GM12872 (cell line): Measurements from ENCODE around the gene DNAJC3.

Experiments
- CTCF ChIP-seq: IDR thresholded peaks from 3 replicates; pipeline ENCODE4 v1.5.1; 2011; ENCODE audit warnings: low read depth, mild to moderate bottlenecking, low read length, moderate library complexity; ENCODE audit not compliant: insufficient read depth

DNAJC3 gene

DNA sequence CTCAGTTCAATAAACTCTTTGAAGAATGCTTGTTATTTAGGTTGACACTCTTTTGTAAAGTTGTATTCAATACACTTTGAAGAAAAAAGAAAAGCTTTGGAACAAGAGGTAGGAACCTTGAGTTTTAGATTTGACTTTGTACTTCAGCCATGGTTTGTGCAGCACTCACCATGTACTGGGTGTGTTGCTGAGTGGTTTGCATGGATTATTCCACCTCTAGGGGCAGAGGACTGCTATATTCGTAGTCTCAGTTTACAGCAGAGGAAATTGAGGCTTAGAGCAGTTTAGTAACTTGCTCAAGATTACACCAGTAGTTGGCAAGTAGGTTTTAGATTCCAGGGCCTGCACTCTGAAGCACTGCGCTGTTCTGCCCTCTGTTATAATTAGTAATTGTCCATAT is 68.8 kb downstream of the DNAJC3 start:
- peak; percentile 21; the same call in 1 of the 3 replicates for TF ChIP-seq CTCF

DNA sequence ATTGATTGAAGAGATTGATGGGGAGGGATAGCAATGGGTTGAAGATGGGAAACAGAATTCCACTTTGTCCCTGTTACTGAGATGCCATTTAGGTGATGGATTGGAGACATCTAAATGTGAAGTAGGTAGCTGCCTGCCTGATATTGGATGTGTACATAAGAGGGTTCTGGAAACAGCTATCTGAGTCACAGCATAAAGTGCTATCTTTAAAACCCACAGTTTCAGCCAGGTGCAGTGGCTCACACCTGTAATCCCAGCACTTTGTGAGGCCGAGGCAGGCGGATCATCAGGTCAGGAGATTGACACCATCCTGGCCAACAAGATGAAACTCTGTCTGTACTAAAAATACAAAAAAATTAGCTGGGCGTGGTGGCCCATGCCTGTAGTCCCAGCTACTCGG is 72.6 kb downstream of the DNAJC3 start:
- TF ChIP-seq CTCF = no peak

GRCh38 chr13:95752677-95753076 is 75.7 kb downstream of the DNAJC3 start:
- TF ChIP-seq CTCF = no peak

DNA sequence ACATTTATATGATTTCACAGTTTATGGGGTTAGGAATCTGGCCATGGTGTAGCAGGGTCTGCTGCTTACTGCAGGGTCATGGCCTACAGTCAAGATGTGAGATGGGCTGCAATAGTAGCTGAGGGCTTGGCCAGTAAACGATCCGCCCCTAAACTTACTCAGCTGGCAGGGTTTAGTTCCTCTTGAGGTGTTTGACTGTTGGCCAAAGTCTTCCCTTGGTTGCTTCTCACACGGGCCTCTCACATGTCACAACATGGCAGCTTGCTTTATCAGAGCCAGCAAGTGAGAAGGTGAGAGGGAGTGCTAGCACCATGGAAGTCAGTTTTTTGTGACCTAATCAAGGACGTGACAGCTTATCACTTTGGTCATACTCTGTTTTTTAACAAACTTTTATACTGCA is 77.1 kb downstream of the DNAJC3 start:
- TF ChIP-seq CTCF = no peak

GRCh38 chr13:95756072-95756471 is 79.1 kb downstream of the DNAJC3 start:
- no peak for TF ChIP-seq CTCF

DNA sequence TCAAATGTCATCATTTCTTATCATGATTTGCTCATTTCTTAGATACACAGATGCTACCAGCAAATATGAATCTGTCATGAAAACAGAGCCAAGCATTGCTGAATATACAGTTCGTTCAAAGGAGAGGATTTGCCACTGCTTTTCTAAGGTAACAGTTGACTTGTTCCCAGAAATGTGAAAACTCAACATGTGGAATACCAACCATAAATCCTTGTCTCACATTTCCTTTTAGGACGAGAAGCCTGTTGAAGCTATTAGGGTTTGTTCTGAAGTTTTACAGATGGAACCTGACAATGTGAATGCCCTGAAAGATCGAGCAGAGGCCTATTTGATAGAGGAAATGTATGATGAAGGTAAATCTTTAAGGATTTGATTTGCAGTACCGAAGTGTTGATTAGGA is 86.7 kb downstream of the DNAJC3 start:
- no peak for TF ChIP-seq CTCF

GRCh38 chr13:95771905-95772304 is 95.0 kb downstream of the DNAJC3 start:
- no peak for TF ChIP-seq CTCF

DNA sequence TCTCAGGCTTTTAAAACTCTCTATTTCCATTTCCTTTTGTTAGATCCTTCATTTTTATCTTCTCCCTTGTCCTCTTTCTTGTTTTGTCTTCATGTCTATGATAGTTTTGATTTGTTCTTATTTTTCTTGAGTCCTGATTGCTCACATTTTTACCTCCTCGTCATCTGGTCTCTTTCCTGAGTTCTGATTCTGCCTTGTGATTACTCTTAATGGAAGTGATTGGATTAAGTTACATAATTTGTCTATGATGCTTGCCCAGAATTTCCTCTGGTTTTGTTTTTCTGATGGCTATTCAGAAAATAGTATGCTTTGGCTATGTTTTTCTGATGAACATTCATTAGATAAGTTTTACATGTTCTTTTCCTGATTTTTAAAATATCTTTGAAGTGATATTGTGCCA is 102.6 kb downstream of the DNAJC3 start:
- no peak for TF ChIP-seq CTCF
